Activated naive CD4-positive, alpha-beta T cell treated with anti-CD3 and anti-CD28 coated beads for 36 hours (primary cell): Measurements from ENCODE around the gene SLC9A9. TPM values are rescaled to one million over a fixed set of nuclear protein-coding genes. Genes with fewer than 3 reads are reported as not detected.

Source experiments
- CTCF ChIA-PET: fragments of 350-600 bp; sonication (Branson Sonifier 250); formaldehyde crosslinking; loops from one replicate; lab custom pipeline; 2021; ENCODE audit warnings: antibody characterized with exemption; lab: Charles Lee
- DNase-seq: peaks from one replicate; pipeline ENCODE4 v3.0.0-alpha.2; 2020
- H3K27ac Mint-ChIP-seq: one replicate; pipeline ENCODE4 v1.8.0; 2021; ENCODE audit warnings: mild to moderate bottlenecking, mixed read lengths
- H3K27me3 Mint-ChIP-seq: one replicate; pipeline ENCODE4 v1.8.0; 2021; ENCODE audit warnings: low read depth, mixed read lengths
- H3K36me3 Mint-ChIP-seq: one replicate; pipeline ENCODE4 v1.8.0; 2021; ENCODE audit warnings: low read depth, mixed read lengths
- H3K4me1 Mint-ChIP-seq: one replicate; pipeline ENCODE4 v1.8.0; 2021; ENCODE audit warnings: low read depth, mixed read lengths
- H3K4me3 Mint-ChIP-seq: one replicate; pipeline ENCODE4 v1.8.0; 2021; ENCODE audit warnings: mild to moderate bottlenecking, moderate library complexity, mixed read lengths
- H3K9me3 Mint-ChIP-seq: one replicate; pipeline ENCODE4 v1.8.0; 2021; ENCODE audit warnings: mixed read lengths
- intact Hi-C: fragments of 100-400 bp; cut with micrococcal nuclease; formaldehyde crosslinking; loops from one replicate; pipeline ENCODE4 v1.15.1; 2023
- total RNA-seq, 2 experiments: library from RNA; stranded (reverse); gene quantifications; one replicate each; pipeline ENCODE4 v1.2.3, GENCODE V29; 2021

The SLC9A9 gene
- total RNA-seq, 2 experiments from 2014 or later, result 0.33 to 0.49 TPM

DNA sequence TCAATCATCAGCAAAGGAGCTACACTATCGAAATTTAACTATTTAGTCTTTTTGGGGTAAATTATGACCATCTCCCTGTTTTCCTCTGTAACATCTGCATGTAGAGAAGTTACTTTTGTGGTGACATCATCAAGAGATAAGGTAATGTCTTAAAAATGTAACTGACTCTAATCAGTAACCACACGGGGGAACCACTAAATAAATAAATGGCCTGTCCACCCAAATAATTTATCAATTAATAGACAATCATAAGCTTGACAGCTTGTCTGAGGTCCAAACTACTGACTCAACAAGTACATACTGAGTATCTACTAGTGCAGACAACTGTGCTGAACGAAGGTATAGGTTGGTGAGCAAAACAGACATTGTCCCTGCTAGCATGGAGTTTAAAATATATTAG lies 219.3 kb downstream of the SLC9A9 start:
- DNase-seq, result no peak
- Mint-ChIP-seq H3K36me3 (no peaks in the 10 kb centered on the region), H3K4me3 (no peak overlapping the region), H3K27me3 (no peaks in the 10 kb centered on the region), H3K9me3 (no peaks in the 10 kb centered on the region), H3K4me1 (no peaks in the 10 kb centered on the region), H3K27ac (no peak overlapping the region)
- CTCF ChIA-PET, result no interaction called here
- intact Hi-C loops, result no loop called here

DNA sequence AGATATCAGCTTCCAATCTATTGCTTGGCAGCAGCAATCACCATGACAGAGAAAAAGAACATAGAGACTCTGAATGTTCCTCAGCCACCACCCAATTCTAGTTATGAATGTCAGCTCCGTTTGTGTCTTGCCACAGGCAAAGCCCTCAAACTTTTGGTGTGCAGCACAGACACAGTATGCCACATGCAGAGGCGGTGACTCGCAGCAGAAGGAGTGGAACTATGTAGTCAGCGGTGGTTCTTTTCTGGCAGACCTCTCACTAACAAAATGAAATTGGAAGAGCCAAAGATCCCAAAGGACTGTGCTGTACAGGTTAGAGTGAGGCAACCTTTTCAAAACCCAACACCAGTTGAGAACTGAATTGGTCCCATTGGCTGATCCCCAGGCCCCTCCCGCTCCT lies 220.9 kb downstream of the SLC9A9 start:
- H3K9me3 Mint-ChIP-seq, result no peaks in the 10 kb centered on the region
- DNase-seq, result peak; percentile 29
- no peaks in the 10 kb centered on the region for H3K4me1 Mint-ChIP-seq
- no peak overlapping the region for H3K4me3 Mint-ChIP-seq
- no peak overlapping the region for H3K27ac Mint-ChIP-seq
- intact Hi-C loops, result no loop called here
- H3K27me3 Mint-ChIP-seq, result no peaks in the 10 kb centered on the region
- H3K36me3 Mint-ChIP-seq, result no peaks in the 10 kb centered on the region
- CTCF ChIA-PET, result no interaction called here

DNA sequence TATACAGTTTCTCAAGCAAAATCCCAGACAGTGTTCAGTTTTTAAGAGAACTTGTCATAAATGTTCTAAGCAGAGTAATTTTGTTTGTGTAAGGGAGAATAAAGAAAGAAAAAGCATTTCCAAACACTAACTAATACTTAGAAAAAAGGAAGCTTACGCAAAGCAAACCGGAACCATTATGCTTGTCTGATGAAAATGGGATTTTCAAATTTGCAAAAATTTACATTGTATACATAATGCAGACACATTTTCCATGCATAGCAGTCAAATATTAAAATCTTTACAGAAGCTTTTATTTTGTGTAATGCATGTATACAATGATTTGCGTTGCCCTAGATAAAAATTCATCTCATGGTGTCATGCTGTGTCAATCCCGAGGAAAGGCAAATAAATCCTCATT lies 229.0 kb downstream of the SLC9A9 start:
- CTCF ChIA-PET, result no interaction called here
- no peak overlapping the region for H3K4me3 Mint-ChIP-seq
- H3K36me3 Mint-ChIP-seq, result peaks cover 8% of the 10 kb centered on the region
- no peak overlapping the region for H3K27ac Mint-ChIP-seq
- intact Hi-C loops, result no loop called here
- no peaks in the 10 kb centered on the region for H3K4me1 Mint-ChIP-seq
- no peak for DNase-seq
- no peaks in the 10 kb centered on the region for H3K9me3 Mint-ChIP-seq
- H3K27me3 Mint-ChIP-seq, result no peaks in the 10 kb centered on the region

DNA sequence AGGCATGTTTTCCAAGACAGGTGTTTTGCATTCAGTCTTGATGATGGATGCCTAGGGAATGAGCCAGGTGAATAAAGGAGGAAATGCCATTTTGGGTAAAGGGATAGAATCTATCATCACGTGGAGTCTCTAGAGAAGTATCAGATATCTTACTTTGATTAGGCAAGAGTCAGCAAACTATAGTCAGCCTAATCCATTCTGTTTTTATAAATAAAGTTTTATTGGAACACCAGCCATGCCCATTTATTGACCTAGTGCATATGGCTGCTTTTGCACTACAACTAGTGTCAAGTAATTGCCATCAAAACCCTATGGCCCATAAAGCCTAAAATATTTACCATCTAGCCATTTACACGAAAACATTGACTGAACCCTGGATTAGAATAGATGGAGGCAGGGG lies 231.2 kb downstream of the SLC9A9 start:
- Mint-ChIP-seq H3K9me3 (no peaks in the 10 kb centered on the region), H3K4me3 (no peak overlapping the region), H3K36me3 (peaks cover 8% of the 10 kb centered on the region), H3K4me1 (no peaks in the 10 kb centered on the region), H3K27ac (no peak overlapping the region), H3K27me3 (no peaks in the 10 kb centered on the region)
- no peak for DNase-seq
- CTCF ChIA-PET, result no interaction called here
- intact Hi-C loops, result no loop called here

DNA sequence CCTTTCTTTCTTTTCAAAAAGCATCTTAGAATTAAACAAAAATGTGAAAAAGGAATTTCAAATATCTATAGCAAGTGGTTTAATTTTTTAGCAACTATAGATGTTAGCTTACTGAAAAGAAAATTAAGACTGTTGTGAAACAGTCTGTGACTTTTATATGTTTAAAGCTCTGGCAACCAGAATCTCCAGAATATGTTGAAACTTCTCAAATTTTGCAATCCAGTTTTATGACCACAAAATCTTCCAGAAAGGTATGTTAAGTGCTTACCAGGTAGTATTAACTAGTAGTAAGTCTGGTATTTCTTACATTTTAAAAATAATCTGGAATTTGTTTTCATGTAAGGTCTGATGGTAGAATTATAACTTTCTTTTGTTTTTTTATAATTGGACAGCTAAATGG lies 235.0 kb downstream of the SLC9A9 start:
- Mint-ChIP-seq H3K27me3 (no peaks in the 10 kb centered on the region), H3K4me1 (no peaks in the 10 kb centered on the region), H3K36me3 (peaks cover 2% of the 10 kb centered on the region), H3K27ac (no peak overlapping the region), H3K4me3 (no peak overlapping the region), H3K9me3 (no peaks in the 10 kb centered on the region)
- DNase-seq, result no peak
- CTCF ChIA-PET, result interaction anchor here (0.6 kb wide), 2 partner anchors 27 to 1123 kb away, joined by 4 read pairs; no protein-coding TSS in a partner anchor
- intact Hi-C loops, result no loop called here

DNA sequence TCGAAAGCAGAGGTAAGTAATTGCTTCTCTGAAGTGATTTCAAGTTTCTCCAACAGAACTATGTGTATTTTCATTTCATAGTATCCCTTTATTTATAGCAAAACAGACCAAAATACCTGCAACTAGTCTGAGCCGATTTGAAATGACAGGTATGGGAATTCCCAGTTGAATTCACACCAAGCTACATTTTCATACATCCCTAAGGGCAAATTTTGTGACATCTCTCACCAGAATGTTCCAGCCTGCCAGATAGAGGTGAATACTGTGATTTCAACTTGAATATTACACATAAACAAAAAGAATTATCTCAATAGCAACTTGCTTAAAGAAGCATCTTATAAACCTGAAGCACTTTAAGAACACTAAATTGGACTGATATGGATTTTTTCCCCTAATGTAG lies 235.7 kb downstream of the SLC9A9 start:
- no peak for DNase-seq
- H3K36me3 Mint-ChIP-seq, result no peaks in the 10 kb centered on the region
- no peaks in the 10 kb centered on the region for H3K4me1 Mint-ChIP-seq
- no peak overlapping the region for H3K27ac Mint-ChIP-seq
- H3K4me3 Mint-ChIP-seq, result no peak overlapping the region
- CTCF ChIA-PET, result no interaction called here
- intact Hi-C loops, result no loop called here
- no peaks in the 10 kb centered on the region for H3K9me3 Mint-ChIP-seq
- H3K27me3 Mint-ChIP-seq, result no peaks in the 10 kb centered on the region

DNA sequence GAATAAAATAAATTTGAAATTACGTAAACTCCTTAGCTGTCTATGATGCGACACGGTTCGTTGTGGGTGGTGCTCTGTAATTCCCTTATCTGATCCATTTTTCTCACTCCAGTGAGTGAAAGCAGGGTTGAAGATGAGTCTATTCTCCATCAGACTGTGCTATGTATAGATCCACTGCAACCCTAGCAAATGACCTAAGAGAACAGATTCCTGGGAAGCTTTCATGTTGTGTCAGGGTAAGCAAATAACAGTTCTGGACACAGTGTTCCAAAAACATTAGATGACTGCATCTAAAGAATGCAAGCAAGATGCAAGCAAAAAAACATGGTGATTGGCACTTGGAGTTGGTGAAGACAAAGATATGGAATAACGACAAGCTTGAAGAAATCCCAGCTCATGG lies 239.3 kb downstream of the SLC9A9 start:
- Mint-ChIP-seq H3K4me3 (no peak overlapping the region), H3K4me1 (no peaks in the 10 kb centered on the region), H3K36me3 (no peaks in the 10 kb centered on the region), H3K27ac (no peak overlapping the region), H3K9me3 (no peaks in the 10 kb centered on the region), H3K27me3 (no peaks in the 10 kb centered on the region)
- intact Hi-C loops, result no loop called here
- CTCF ChIA-PET, result no interaction called here
- no peak for DNase-seq

DNA sequence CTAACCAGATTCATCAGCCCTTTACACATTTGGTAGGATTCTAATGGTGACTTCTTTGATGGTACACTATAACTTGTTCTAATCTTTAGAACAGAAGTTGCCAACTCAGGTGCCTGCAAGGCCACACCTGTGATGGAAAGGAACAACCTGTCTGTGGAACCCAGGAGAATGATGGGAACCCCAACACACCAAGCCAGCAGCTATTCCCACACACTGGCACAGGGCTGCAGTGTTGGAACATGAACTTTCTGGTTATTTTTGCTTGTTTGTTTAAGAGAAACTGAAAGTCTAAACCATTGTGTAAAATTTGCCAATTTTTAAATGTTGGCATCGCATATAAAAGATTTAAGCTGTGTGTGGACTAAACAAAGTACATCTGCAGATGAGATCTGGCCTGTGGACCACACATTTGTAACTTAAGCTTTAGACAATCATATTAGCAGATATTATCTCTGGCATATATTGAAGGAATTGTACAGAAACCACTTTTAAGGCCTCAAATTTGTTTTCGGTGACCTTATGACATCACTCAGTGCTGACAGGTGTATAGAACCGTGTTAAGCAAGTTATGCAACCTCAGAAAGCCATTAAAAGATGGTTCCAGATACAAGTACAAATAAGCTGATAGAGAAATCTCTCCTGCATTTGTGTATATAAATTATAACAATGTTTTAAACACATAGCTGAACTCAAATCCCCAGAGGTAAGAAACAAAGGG lies 242.9 kb downstream of the SLC9A9 start:
- Mint-ChIP-seq H3K4me1 (no peaks in the 10 kb centered on the region), H3K27ac (no peak overlapping the region), H3K4me3 (no peak overlapping the region), H3K27me3 (no peaks in the 10 kb centered on the region), H3K9me3 (no peaks in the 10 kb centered on the region), H3K36me3 (no peaks in the 10 kb centered on the region)
- CTCF ChIA-PET, result no interaction called here
- no peak for DNase-seq
- intact Hi-C loops, result no loop called here

DNA sequence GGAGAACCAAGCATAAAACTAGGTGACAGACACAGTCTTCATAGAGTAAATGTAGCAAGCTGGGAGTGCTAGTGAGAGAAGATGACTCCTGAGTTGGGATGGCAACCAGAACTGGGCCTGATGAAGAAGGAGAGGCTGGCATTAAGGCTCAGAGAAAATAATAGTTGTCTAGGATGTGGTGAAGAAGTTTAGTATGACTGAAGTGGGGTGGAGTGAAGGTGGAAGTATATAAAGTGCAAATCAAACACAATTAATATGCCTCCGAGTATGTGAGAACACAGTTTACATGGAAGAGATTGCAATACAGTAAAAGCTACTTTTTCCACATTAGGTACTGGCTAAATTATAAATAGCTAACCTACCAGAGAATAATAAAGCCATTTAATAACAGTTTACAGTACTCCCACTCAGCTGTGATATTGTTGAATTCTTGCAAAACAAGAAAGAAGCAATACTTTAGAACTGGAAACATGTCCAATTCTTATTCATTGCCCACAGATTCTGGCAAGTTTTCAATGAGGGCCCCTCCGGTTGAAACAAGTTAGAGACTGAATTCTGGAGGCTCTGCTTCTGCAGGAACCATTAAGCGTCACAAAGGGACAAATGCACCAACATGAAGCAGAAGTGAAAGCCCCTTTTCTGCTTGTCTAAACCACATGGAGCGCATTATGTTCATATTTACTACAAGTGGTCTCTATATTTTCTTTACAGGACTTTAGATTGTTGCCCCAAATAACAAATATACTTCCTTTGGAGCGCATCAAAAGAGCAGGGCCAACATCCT lies 243.7 kb downstream of the SLC9A9 start:
- Mint-ChIP-seq H3K27me3 (no peaks in the 10 kb centered on the region), H3K4me3 (no peak overlapping the region), H3K36me3 (no peaks in the 10 kb centered on the region), H3K4me1 (no peaks in the 10 kb centered on the region), H3K27ac (no peak overlapping the region), H3K9me3 (no peaks in the 10 kb centered on the region)
- CTCF ChIA-PET, result no interaction called here
- DNase-seq, result no peak
- intact Hi-C loops, result no loop called here

DNA sequence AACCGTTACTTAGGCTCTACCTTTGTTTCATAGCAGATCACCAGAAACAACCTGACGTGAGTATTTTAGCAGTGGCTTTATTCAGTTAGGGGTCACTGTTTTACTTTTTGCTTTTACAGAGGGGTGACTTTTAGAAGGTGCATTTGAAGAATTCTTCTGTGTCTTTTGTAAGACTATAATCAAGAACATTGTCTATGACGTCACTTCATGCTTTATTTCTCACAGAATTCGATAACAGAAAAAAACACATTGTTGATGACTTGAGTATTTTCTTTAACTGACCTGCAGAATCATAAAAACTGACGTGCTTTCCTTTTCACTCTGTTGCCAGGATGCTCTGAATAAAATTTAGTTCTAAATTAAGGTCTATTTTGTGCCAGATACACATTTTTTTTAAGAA lies 244.5 kb downstream of the SLC9A9 start:
- Mint-ChIP-seq H3K4me3 (no peak overlapping the region), H3K27ac (no peak overlapping the region)

DNA sequence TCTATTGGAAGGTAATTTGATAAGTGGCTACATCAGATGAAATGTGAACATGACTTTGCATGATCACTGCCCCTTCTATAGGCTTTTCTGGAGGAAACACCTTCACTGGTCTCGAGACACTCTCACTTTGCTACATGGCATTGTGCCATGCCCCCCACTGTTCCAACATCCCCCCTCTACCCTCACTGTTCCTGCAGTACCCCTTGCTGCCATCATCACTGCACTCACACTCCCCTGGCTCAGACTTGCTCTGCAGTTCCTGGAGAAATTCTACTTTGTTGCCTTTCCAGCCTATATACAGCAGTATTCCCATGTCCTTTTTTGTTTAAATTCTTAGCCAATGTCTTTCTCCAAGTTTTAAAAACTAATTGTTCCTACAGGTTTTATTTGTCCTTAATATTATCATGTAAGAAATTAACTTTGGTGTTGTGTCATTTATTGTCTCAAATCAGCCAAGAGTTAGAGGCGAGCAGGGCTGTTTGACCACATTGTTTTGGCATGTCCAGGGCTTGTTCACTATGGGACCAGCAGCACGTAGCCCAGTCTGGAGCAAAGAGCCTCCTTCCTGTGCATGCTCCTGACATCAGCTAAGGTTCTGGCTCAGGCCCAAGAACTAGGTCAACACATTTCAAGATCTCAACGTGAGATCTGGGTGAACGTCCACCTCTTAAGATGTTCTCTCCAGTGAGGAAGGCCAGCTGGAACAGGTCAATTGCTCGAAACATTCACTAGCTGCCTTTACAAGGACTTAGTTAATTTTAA lies 246.4 kb downstream of the SLC9A9 start:
- Mint-ChIP-seq H3K9me3 (no peaks in the 10 kb centered on the region), H3K4me3 (no peak overlapping the region), H3K4me1 (no peaks in the 10 kb centered on the region), H3K27me3 (no peaks in the 10 kb centered on the region), H3K27ac (no peak overlapping the region), H3K36me3 (no peaks in the 10 kb centered on the region)
- DNase-seq, result no peak
- CTCF ChIA-PET, result no interaction called here
- intact Hi-C loops, result no loop called here

More for the DNA sequence above, 244.5 kb downstream of the SLC9A9 start:
- H3K36me3 Mint-ChIP-seq, result no peaks in the 10 kb centered on the region
- intact Hi-C loops, result no loop called here
- CTCF ChIA-PET, result no interaction called here
- DNase-seq, result no peak
- H3K9me3 Mint-ChIP-seq, result no peaks in the 10 kb centered on the region
- no peaks in the 10 kb centered on the region for H3K4me1 Mint-ChIP-seq
- H3K27me3 Mint-ChIP-seq, result no peaks in the 10 kb centered on the region

DNA sequence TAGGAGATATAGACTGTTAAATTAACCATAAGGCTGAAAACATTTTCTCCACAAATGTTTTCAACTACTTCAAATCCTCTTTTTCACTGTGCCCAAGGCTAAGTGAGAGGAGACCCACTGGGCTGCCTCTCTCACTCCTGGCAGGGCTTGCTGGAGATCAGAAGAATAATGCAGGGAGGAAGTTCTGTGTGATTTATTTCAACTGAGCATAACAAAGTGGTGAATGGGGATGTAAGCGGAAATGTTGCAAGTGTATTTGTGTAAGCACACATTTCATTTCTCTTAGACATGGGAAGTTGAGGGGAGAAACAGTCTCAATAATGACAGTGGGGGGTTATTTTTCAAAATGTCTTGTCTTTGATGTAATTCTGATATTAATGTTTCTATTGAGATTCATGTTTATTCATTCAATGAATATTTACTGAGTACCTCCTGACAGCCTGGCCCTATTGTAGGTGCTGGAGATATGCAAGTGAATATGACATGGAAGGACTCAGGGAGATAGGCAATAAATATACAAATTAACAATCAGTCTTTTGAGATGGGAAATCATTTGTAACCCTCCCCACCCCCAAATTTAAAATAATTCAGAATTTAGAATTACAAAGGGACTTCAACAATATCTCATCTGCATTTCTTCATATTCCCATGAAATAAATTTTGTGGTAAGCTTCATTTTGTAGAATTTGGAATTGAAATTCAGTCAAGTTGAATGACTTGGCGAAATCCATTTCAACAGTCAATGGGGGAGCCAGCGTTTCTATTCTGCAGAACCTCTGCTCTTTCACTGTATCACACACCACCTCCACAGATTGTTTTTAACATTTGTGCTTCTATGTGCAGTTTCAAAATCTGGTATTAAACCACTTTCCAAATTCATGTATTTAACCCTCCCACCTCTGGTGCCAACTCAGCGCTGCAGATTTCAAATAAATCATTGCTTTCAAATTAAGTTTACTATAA lies 247.2 kb downstream of the SLC9A9 start:
- Mint-ChIP-seq H3K27me3 (no peaks in the 10 kb centered on the region), H3K4me1 (no peaks in the 10 kb centered on the region), H3K9me3 (no peaks in the 10 kb centered on the region), H3K4me3 (no peak overlapping the region), H3K36me3 (no peaks in the 10 kb centered on the region), H3K27ac (no peak overlapping the region)
- no peak for DNase-seq
- CTCF ChIA-PET, result no interaction called here
- intact Hi-C loops, result no loop called here
